Measurements from ENCODE around the gene MARCKSL1.

MARCKSL1 gene

GRCh38 chr1:32353886-32354570 lies 18.0 kb upstream of the MARCKSL1 start:
- no peak overlapping the region for H3K27ac ChIP-seq
- DNase-seq (ENCODE audit: low read depth, low spot score): no peak

- no peak for DNase-seq (ENCODE audit: low read depth, low spot score)
- H3K27ac ChIP-seq: no peak overlapping the region
Observed at GRCh38 chr1:32353431-32353830, 17.4 kb upstream of the MARCKSL1 start.

- H3K27ac ChIP-seq: no peak overlapping the region
- DNase-seq (ENCODE audit: low read depth, low spot score): no peak
Observed at GRCh38 chr1:32352831-32353383, 16.9 kb upstream of the MARCKSL1 start.

- no peak for DNase-seq (ENCODE audit: low read depth, low spot score)
- H3K27ac ChIP-seq: peak overlapping the region; percentile 65
Observed at GRCh38 chr1:32352239-32352745, 16.3 kb upstream of the MARCKSL1 start.

GRCh38 chr1:32351399-32352238 lies 15.6 kb upstream of the MARCKSL1 start:
- peak overlapping the region; percentile 65 for H3K27ac ChIP-seq
- DNase-seq (ENCODE audit: low read depth, low spot score): no peak

- no peak for DNase-seq (ENCODE audit: low read depth, low spot score)
- peak overlapping the region; percentile 65 for H3K27ac ChIP-seq
Observed at GRCh38 chr1:32350785-32351398, 14.9 kb upstream of the MARCKSL1 start.

- DNase-seq (ENCODE audit: low read depth, low spot score): no peak
- H3K27ac ChIP-seq: no peak overlapping the region
Observed at GRCh38 chr1:32349211-32349708, 13.2 kb upstream of the MARCKSL1 start.

- no peak overlapping the region for H3K27ac ChIP-seq
- DNase-seq (ENCODE audit: low read depth, low spot score): no peak
Observed at GRCh38 chr1:32346532-32347157, 10.6 kb upstream of the MARCKSL1 start.

- H3K27ac ChIP-seq: no peak overlapping the region
- DNase-seq (ENCODE audit: low read depth, low spot score): no peak
Observed at GRCh38 chr1:32345289-32345827, 9.3 kb upstream of the MARCKSL1 start.

GRCh38 chr1:32342704-32343103 lies 6.7 kb upstream of the MARCKSL1 start:
- no peak for DNase-seq (ENCODE audit: low read depth, low spot score)
- H3K27ac ChIP-seq: no peak overlapping the region

- H3K27ac ChIP-seq: no peak overlapping the region
- DNase-seq (ENCODE audit: low read depth, low spot score): no peak
Observed at GRCh38 chr1:32341971-32342370, 5.9 kb upstream of the MARCKSL1 start.

- H3K27ac ChIP-seq: no peak overlapping the region
- DNase-seq (ENCODE audit: low read depth, low spot score): no peak
Observed at GRCh38 chr1:32341186-32341757, 5.2 kb upstream of the MARCKSL1 start.

GRCh38 chr1:32339363-32339978 lies 3.4 kb upstream of the MARCKSL1 start:
- DNase-seq (ENCODE audit: low read depth, low spot score): peak; percentile 75

GRCh38 chr1:32338637-32339145 lies 2.7 kb upstream of the MARCKSL1 start:
- no peak for DNase-seq (ENCODE audit: low read depth, low spot score)
- peak overlapping the region; percentile 31 for H3K27ac ChIP-seq

More at GRCh38 chr1:32339363-32339978, 3.4 kb upstream of the MARCKSL1 start:
- H3K27ac ChIP-seq: peak overlapping the region; percentile 31

- peak; percentile 26 for DNase-seq (ENCODE audit: low read depth, low spot score)
- peak overlapping the region; percentile 31 for H3K27ac ChIP-seq
Observed at GRCh38 chr1:32337855-32338636, 2.0 kb upstream of the MARCKSL1 start.

- no peak overlapping the region for H3K27ac ChIP-seq
- DNase-seq (ENCODE audit: low read depth, low spot score): peak; percentile 41
Observed at GRCh38 chr1:32336963-32337675, 1.1 kb upstream of the MARCKSL1 start.

- no peak overlapping the region for H3K27ac ChIP-seq
- DNase-seq (ENCODE audit: low read depth, low spot score): no peak
Observed at GRCh38 chr1:32336591-32336932, 529 bp upstream of the MARCKSL1 start.

GRCh38 chr1:32335535-32335789 lies 571 bp downstream of the MARCKSL1 start:
- DNase-seq (ENCODE audit: low read depth, low spot score): no peak
- H3K27ac ChIP-seq: no peak overlapping the region
